ENCODE data around the gene HES2. TPM values are rescaled to one million over a fixed set of nuclear protein-coding genes. Genes with fewer than 3 reads are reported as not detected.
"Not testable (repeated sequence)": the region's sequence is repeated elsewhere in the genome, so short reads cannot be mapped to it uniquely, and the experiment has no call there.

Gene HES2
- total RNA-seq, 1 donor = 0.09 TPM

GRCh38 chr1:6461051-6461530 is 41.4 kb upstream of the HES2 start:
- H3K4me3 ChIP-seq (ENCODE audit: low read depth, low read length) = no peak overlapping the region
- no peak for DNase-seq (ENCODE audit: low read depth)
- no peak for TF ChIP-seq CTCF (IDR thresholded peaks at IDR 0.05; ENCODE audit: insufficient read depth, low read length)

GRCh38 chr1:6460301-6461050 is 40.8 kb upstream of the HES2 start:
- H3K4me3 ChIP-seq (ENCODE audit: low read depth, low read length) = no peak overlapping the region

GRCh38 chr1:6459850-6460265 is 40.1 kb upstream of the HES2 start:
- TF ChIP-seq CTCF (IDR thresholded peaks at IDR 0.05; ENCODE audit: insufficient read depth, low read length) = no peak
- DNase-seq (ENCODE audit: low read depth) = no peak
- H3K4me3 ChIP-seq (ENCODE audit: low read depth, low read length) = no peak overlapping the region

More at GRCh38 chr1:6460301-6461050, 40.8 kb upstream of the HES2 start:
- no peak for TF ChIP-seq CTCF (IDR thresholded peaks at IDR 0.05; ENCODE audit: insufficient read depth, low read length)
- no peak for DNase-seq (ENCODE audit: low read depth)

GRCh38 chr1:6456800-6457466 is 37.2 kb upstream of the HES2 start:
- DNase-seq (ENCODE audit: low read depth) = no peak
- H3K4me3 ChIP-seq (ENCODE audit: low read depth, low read length) = no peak overlapping the region
- no peak for TF ChIP-seq CTCF (IDR thresholded peaks at IDR 0.05; ENCODE audit: insufficient read depth, low read length)

GRCh38 chr1:6455752-6456520 is 36.2 kb upstream of the HES2 start:
- DNase-seq (ENCODE audit: low read depth) = not testable (repeated sequence)

GRCh38 chr1:6454856-6455751 is 35.4 kb upstream of the HES2 start:
- no peak for TF ChIP-seq CTCF (IDR thresholded peaks at IDR 0.05; ENCODE audit: insufficient read depth, low read length)
- no peak for DNase-seq (ENCODE audit: low read depth)
- H3K4me3 ChIP-seq (ENCODE audit: low read depth, low read length) = no peak overlapping the region

More at GRCh38 chr1:6455752-6456520, 36.2 kb upstream of the HES2 start:
- not testable (repeated sequence) for H3K4me3 ChIP-seq (ENCODE audit: low read depth, low read length)

GRCh38 chr1:6453895-6454855 is 34.5 kb upstream of the HES2 start:
- not testable (repeated sequence) for H3K4me3 ChIP-seq (ENCODE audit: low read depth, low read length); DNase-seq (ENCODE audit: low read depth)

Data from fibroblast of the aortic adventitia (primary cell).